Sigmoid colon (tissue), 7 donors: ENCODE measurements around the gene CACNA2D3. TPM values are rescaled to one million over a fixed set of nuclear protein-coding genes. Genes with fewer than 3 reads are reported as not detected.

ENCODE experiments used
- DNase-seq: peaks from one replicate; pipeline ENCODE4 v3.0.0-alpha.2; 2019
- H3K27ac ChIP-seq, 4 donors: fragments of 200-600 bp; sonication (generic); one replicate each; pipeline ENCODE4 v1.5.1; 2016 to 2019; ENCODE audit warnings: mild to moderate bottlenecking in 1 of 4
- H3K27me3 ChIP-seq, 3 donors: fragments of 200-600 bp; sonication (generic); one replicate each; pipeline ENCODE4 v1.5.1; 2019; ENCODE audit warnings: mild to moderate bottlenecking in 1 of 3
- H3K36me3 ChIP-seq, 4 donors: fragments of 200-600 bp; sonication (generic); one replicate each; pipeline ENCODE4 v1.5.1; 2016 to 2019
- H3K4me1 ChIP-seq, 4 donors: fragments of 200-600 bp; sonication (generic); one replicate each; pipeline ENCODE4 v1.5.1; 2017 to 2019
- H3K4me3 ChIP-seq, 4 donors: fragments of 200-600 bp; sonication (generic); one replicate each; pipeline ENCODE4 v1.5.1; 2017 to 2019; ENCODE audit warnings: mild to moderate bottlenecking in 2 of 4, moderate library complexity in 1 of 4
- H3K9me3 ChIP-seq, 4 donors: fragments of 200-600 bp in 3 of 4; sonication (generic) in 3 of 4; one replicate each; pipeline versions ENCODE4 v1.5.1 to v1.6.1; 2013 to 2019
- CTCF ChIP-seq, 4 experiments: fragments of 450-650 bp in 3 of 4; fragments of 200-600 bp in 1 of 4; IDR thresholded peaks; one replicate each; pipeline ENCODE4 v1.5.1; 2016 to 2019; ENCODE audit warnings: antibody characterized with exemption in 4 of 4, mild to moderate bottlenecking in 3 of 4, moderate library complexity in 2 of 4
- EP300 ChIP-seq, 4 donors: sonication (generic); formaldehyde crosslinking; IDR thresholded peaks; one replicate each; pipeline ENCODE4 v1.6.1; 2017; ENCODE audit warnings: antibody characterized with exemption in 4 of 4
- POLR2A ChIP-seq, 2 donors: fragments of 450-650 bp; IDR thresholded peaks; one replicate each; pipeline ENCODE4 v1.6.1; 2016; ENCODE audit warnings: antibody characterized with exemption in 2 of 2, mild to moderate bottlenecking in 2 of 2, moderate library complexity in 2 of 2
- POLR2AphosphoS5 ChIP-seq, 4 donors: sonication (generic); formaldehyde crosslinking; IDR thresholded peaks; one replicate each; pipeline ENCODE4 v1.6.1; 2017; ENCODE audit warnings: antibody characterized with exemption in 4 of 4
- whole genome bisulfite sequencing, 2 donors: extraction: QIAGEN DNeasy Blood & Tissue Kit; methylation state at CpG; one replicate each; pipeline ENCODE4 v1.1.7; 2013; 5-methylcytosine and 5-hydroxymethylcytosine counted together
- intact Hi-C: fragments of 100-400 bp; cut with DNase I; formaldehyde crosslinking; loops from one replicate; pipeline ENCODE4 v1.15.1; 2023
- polyA plus RNA-seq, 3 donors: library from polyadenylated mRNA; stranded (reverse); fragments of 200-250 nt; gene quantifications; one replicate each; pipeline ENCODE4 v1.2.3, GENCODE V29; 2013
- total RNA-seq, 4 donors: library from RNA; depleted of rRNA; stranded (reverse); fragments of >200 nt; gene quantifications; one replicate each; pipeline ENCODE4 v1.1.0, GENCODE V29; 2016
- donor health status: healthy with polysubstance abuse.
- donor health status: Bipolar disorder and iron deficiency.
- donor health status: healthy.

The CACNA2D3 gene
- total and polyA plus RNA-seq, 7 donors: 0.32 to 10.2 (median 4.8) TPM; not detected in 1

GRCh38 chr3:54564374-54564925 lies 442.1 kb downstream of the CACNA2D3 start:
- 88 to 92% methylated on average over 6 of the region's 6 CpGs for WGBS, 2 donors
- no peak for TF ChIP-seq POLR2AphosphoS5 (IDR thresholded peaks at IDR 0.05)
- no peak for TF ChIP-seq EP300 (IDR thresholded peaks at IDR 0.05)
- TF ChIP-seq CTCF (IDR thresholded peaks at IDR 0.05): no peak
- TF ChIP-seq POLR2A (IDR thresholded peaks at IDR 0.05): no peak
- no peaks in the 10 kb centered on the region for H3K27me3 ChIP-seq
- no peak overlapping the region for H3K27ac ChIP-seq
- H3K4me3 ChIP-seq: no peak overlapping the region
- peaks cover 0 to 2% (median 0%) of the 10 kb centered on the region in 4 donors for H3K9me3 ChIP-seq
- DNase-seq: no peak
- no peaks in the 10 kb centered on the region for H3K4me1 ChIP-seq
- intact Hi-C loops: no loop called here
- H3K36me3 ChIP-seq: no peaks in the 10 kb centered on the region

- no peaks in the 10 kb centered on the region for H3K36me3 ChIP-seq
- no peak overlapping the region for H3K27ac ChIP-seq
- H3K4me1 ChIP-seq: no peaks in the 10 kb centered on the region
- H3K9me3 ChIP-seq: no peaks in the 10 kb centered on the region
- intact Hi-C loops: no loop called here
- H3K27me3 ChIP-seq: no peaks in the 10 kb centered on the region
- H3K4me3 ChIP-seq: no peak overlapping the region
- no peak for DNase-seq
- TF ChIP-seq EP300 (IDR thresholded peaks at IDR 0.05) (no peak), CTCF (IDR thresholded peaks at IDR 0.05) (no peak), POLR2AphosphoS5 (IDR thresholded peaks at IDR 0.05) (no peak), POLR2A (IDR thresholded peaks at IDR 0.05) (no peak)
Measured at GRCh38 chr3:54565956-54566355, 443.6 kb downstream of the CACNA2D3 start.

GRCh38 chr3:54567949-54568348 lies 445.6 kb downstream of the CACNA2D3 start:
- no peak overlapping the region for H3K27ac ChIP-seq
- no peaks in the 10 kb centered on the region for H3K9me3 ChIP-seq
- H3K4me3 ChIP-seq: no peak overlapping the region
- H3K36me3 ChIP-seq: no peaks in the 10 kb centered on the region
- H3K27me3 ChIP-seq: no peaks in the 10 kb centered on the region
- no peak for DNase-seq
- no peaks in the 10 kb centered on the region for H3K4me1 ChIP-seq
- WGBS, 2 donors: 82 to 91% methylated on average over 3 of the region's 3 CpGs
- intact Hi-C loops: no loop called here
- no peak for TF ChIP-seq POLR2A (IDR thresholded peaks at IDR 0.05)
- no peak for TF ChIP-seq POLR2AphosphoS5 (IDR thresholded peaks at IDR 0.05)

GRCh38 chr3:54570008-54570407 lies 447.7 kb downstream of the CACNA2D3 start:
- no peak for DNase-seq

GRCh38 chr3:54572197-54572895 lies 450.0 kb downstream of the CACNA2D3 start:
- no peak for TF ChIP-seq POLR2A (IDR thresholded peaks at IDR 0.05)
- TF ChIP-seq POLR2AphosphoS5 (IDR thresholded peaks at IDR 0.05): no peak
- no peak for TF ChIP-seq EP300 (IDR thresholded peaks at IDR 0.05)
- TF ChIP-seq CTCF (IDR thresholded peaks at IDR 0.05): no peak
- no peak for DNase-seq
- Histone ChIP-seq H3K27ac (no peak overlapping the region), H3K9me3 (no peaks in the 10 kb centered on the region), H3K36me3 (no peaks in the 10 kb centered on the region), H3K27me3 (no peaks in the 10 kb centered on the region), H3K4me1 (no peaks in the 10 kb centered on the region), H3K4me3 (no peak overlapping the region)
- intact Hi-C loops: no loop called here
- WGBS, 2 donors: 88 to 95% methylated on average over 5 of the region's 5 CpGs

More at GRCh38 chr3:54570008-54570407, 447.7 kb downstream of the CACNA2D3 start:
- no peaks in the 10 kb centered on the region for H3K4me1 ChIP-seq
- H3K9me3 ChIP-seq: no peaks in the 10 kb centered on the region
- no peak overlapping the region for H3K4me3 ChIP-seq
- no peaks in the 10 kb centered on the region for H3K36me3 ChIP-seq
- WGBS, 2 donors: 86 to 89% methylated on average over 7 of the region's 7 CpGs
- no peak overlapping the region for H3K27ac ChIP-seq
- intact Hi-C loops: no loop called here
- H3K27me3 ChIP-seq: no peaks in the 10 kb centered on the region
- TF ChIP-seq POLR2A (IDR thresholded peaks at IDR 0.05) (no peak), POLR2AphosphoS5 (IDR thresholded peaks at IDR 0.05) (peak in 2 of 4 donors; percentile 36 to 80)
